Neural progenitor cell (in vitro differentiated cells): Measurements from ENCODE around the gene BATF.

Source experiments
- CTCF ChIP-seq: fragments of 200-600 bp; sonication (generic); IDR thresholded peaks from 2 replicates; pipeline ENCODE4 v1.5.1; 2017; ENCODE audit warnings: antibody characterized with exemption, mild to moderate bottlenecking
- EZH2phosphoT487 ChIP-seq: fragments of 200-600 bp; sonication (generic); IDR thresholded peaks from 2 replicates; pipeline ENCODE4 v1.6.1; 2017; ENCODE audit warnings: antibody characterized with exemption

GRCh38 chr14:75543253-75543652, 21.0 kb downstream of the BATF start:
- no peak for TF ChIP-seq EZH2phosphoT487
- TF ChIP-seq CTCF = no peak
